T-helper 22 cell (primary cell): ENCODE measurements around the gene VCAN.

Source experiments
- DNase-seq: peaks from one replicate; pipeline ENCODE4 v3.0.0-alpha.2; 2020; ENCODE audit warnings: low read depth

Gene VCAN

DNA sequence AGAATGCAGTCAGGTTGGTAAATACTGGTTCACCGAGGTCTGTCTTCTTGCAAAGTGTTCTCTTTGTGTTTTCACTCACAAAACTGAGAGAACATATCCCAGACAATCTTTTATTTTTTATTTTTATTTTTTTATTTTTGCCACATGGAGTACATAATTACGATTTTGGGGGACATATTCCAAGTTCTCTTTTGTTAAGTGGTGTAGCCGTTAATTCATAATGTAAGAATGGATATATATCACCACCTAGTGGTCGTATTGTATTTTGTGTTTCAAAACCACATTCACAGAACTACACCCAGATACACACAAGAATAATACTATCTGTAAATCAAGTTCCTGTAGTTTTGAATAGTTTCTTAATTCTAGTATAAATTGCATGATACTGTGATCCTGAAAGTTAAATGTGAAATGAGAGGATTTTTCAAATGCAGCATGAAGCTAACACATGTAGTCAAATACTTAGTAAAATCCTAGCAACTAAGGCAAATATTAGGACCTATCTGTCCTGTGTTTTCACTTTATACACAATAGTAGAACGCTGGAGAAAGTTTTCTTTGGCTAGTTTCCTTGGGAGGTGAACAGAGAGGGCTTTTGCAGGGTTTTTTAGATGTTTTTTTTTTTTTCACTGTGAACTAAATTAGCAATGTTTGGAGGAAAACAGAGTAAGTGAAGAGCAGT lies 92.7 kb downstream of the VCAN start:
- DNase-seq = no peak

- DNase-seq = no peak
These were observed 96.2 kb downstream of the VCAN start for GRCh38 chr5:83567741-83568140.

- no peak for DNase-seq
These were observed 96.6 kb downstream of the VCAN start for GRCh38 chr5:83568186-83568585.

DNA sequence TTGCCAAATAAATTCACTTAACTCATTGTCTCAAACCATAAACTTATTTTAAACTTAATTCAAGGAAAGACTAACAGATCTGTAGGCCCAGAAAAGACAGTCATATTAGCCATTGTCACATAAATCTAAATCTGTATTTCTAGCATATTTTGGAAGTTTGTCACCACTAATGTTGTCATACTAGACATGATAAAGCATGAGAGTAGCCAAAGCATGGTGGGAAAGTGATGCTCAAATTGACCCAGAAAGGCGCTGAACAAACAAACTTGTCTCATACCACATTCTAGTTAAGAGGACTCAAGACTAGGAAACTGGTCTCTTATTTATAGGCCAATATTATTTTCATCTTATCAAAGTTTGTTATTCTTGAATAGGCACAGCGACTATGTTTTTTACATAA lies 99.4 kb downstream of the VCAN start:
- no peak for DNase-seq

DNA sequence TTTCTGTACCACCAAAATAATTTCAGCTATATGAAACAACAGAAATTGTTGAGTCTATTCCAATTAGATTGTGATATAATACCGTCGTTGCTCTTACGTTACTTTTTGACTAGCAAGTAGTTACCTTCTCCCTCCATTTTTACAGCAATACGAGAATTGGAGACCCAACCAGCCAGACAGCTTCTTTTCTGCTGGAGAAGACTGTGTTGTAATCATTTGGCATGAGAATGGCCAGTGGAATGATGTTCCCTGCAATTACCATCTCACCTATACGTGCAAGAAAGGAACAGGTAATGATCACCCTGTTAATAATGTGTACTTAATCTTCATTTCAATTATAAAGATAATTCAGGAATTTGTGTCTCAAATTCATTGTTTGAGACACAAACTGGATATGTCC lies 100.7 kb downstream of the VCAN start:
- DNase-seq = no peak

GRCh38 chr5:83576341-83576740 lies 104.8 kb downstream of the VCAN start:
- no peak for DNase-seq

DNA sequence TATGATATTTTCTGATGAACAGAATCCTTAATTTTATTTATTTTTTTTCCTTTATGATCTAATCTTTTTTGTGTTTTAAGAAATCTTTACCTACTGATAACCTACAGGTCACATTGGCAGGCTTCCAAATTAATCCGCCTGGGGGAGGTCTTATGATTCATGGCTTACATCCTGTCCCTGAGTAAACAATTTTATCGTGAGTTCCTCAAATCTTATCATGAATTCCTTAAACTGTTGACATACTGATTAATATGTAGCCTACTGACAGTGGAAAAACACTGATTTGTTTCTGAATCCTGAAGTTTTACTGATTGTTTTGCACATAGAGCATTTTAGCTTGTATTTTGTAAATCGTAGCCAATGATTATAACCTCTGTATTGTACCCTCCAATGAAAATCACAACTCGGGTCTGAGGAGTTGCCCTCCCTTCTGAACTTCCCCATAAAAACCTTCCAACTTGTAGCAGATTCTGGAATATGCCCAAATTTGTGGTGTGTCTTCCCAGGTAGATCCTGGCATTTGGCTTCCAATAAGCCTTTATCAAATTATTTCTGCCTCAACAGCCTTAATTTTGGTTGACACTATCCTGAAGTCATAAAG lies 105.6 kb downstream of the VCAN start:
- DNase-seq = no peak

DNA sequence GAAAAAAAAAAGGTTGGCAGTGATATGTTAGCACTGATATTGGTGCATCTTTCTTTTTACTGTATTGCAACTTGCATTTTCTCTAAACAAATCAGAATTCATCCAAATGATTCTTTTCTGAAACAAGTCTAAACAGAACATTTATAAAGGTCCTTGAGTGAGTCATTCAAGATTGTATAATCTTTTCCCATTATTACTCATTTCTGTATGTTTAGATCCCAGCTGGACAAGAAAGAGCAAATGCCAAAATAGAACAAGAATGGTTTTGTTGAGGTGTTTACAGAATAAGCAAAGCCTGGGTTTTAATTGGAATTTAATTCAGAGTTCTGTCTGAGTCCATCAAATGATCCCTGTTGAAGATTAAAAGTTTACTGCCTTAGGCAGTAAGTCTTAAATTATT lies 112.3 kb downstream of the VCAN start:
- DNase-seq = no peak

GRCh38 chr5:83586874-83587776 lies 115.6 kb downstream of the VCAN start:
- no peak for DNase-seq

DNA sequence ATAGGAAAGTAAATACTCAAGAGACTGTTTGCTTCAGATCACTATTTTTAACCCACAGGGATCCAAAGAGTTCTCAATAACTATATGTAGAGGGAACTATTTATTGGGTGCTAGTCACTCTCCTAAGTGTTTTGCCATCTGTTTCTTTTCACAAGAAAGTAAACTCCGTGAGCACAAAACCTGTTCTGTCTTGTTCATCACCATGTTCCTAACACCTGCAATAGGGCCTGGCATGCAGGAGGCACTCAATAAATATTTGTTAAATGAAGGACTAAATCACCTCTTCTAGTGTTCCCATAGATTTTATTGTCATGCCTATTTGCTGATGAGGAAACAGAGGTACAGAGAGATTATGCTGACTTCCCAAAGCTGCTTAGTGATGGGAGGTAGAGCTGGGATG lies 118.2 kb downstream of the VCAN start:
- no peak for DNase-seq

DNA sequence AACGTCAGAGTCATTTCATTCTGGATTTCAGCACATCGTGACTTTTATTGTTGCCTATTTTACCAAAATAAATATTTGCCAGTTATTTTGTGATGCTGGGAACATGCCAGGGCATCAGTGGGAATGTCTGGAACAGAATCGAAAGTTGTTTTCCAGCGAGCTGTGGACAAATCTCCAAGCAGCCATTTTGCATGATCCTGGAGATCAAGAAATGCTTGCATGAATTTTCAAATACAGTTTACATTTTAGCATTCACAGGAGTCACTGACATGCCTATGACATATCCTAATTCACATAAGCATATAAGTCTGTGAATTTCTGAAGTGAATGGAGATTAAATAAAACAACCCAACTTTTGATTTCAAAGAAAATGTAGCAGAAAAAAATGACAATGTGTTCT lies 119.4 kb downstream of the VCAN start:
- no peak for DNase-seq

GRCh38 chr5:83595217-83595616 lies 123.7 kb downstream of the VCAN start:
- no peak for DNase-seq

- DNase-seq = no peak
These were observed 136.6 kb downstream of the VCAN start for GRCh38 chr5:83608122-83608521.

DNA sequence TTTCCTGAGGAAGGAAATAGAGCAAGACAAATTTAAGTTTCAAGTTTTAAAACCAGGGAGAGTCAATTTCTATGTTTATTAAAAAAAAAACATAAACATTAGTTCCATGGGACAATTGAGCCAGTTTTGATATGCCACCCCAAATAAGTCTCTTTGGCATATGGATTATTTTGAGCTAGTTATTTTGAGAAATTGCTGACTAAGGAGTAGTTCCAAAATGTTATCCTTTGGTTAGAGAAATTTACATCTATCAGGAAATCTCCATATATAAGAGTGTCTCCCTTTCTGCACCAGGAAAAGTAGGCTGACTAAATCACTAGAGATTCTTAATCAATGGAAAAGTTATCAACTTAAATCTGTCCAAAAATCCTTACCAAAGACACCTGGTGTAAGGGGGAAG lies 143.3 kb downstream of the VCAN start:
- DNase-seq = no peak

GRCh38 chr5:83628360-83628759 lies 156.8 kb downstream of the VCAN start:
- DNase-seq = no peak
